KMS-11 (cell line): Measurements from ENCODE around the gene FDXACB1.

Experiments
- H2AFZ ChIP-seq: fragments of 200-600 bp; sonication (generic); 2 replicates; pipeline ENCODE4 v1.6.1; 2016; ENCODE audit warnings: antibody characterized with exemption, mixed run types, low read depth
- H3K27ac ChIP-seq: fragments of 200-600 bp; sonication (generic); 2 replicates; pipeline ENCODE4 v1.6.1; 2016; ENCODE audit warnings: mild to moderate bottlenecking, mixed run types
- H3K27me3 ChIP-seq: fragments of 200-600 bp; sonication (generic); 2 replicates; pipeline ENCODE4 v1.6.1; 2017; ENCODE audit warnings: mild to moderate bottlenecking, low read depth, mixed run types, moderate library complexity; ENCODE audit not compliant: insufficient read depth
- H3K36me3 ChIP-seq: fragments of 200-600 bp; sonication (generic); 2 replicates; pipeline ENCODE4 v1.6.1; 2017; ENCODE audit warnings: mild to moderate bottlenecking, mixed run types; ENCODE audit not compliant: insufficient read depth
- H3K4me1 ChIP-seq: fragments of 200-600 bp; sonication (generic); 2 replicates; pipeline ENCODE4 v1.6.1; 2016; ENCODE audit warnings: mild to moderate bottlenecking, low read depth, mixed run types; ENCODE audit not compliant: poor library complexity, severe bottlenecking
- H3K4me2 ChIP-seq: fragments of 200-600 bp; sonication (generic); 2 replicates; pipeline ENCODE4 v1.7.0; 2016; ENCODE audit warnings: mild to moderate bottlenecking, mixed run types
- H3K4me3 ChIP-seq: fragments of 200-600 bp; sonication (generic); IDR thresholded peaks from 2 replicates; pipeline ENCODE4 v1.6.1; 2017; ENCODE audit warnings: low read depth, low read length, mixed read lengths; ENCODE audit not compliant: insufficient read depth
- H3K79me2 ChIP-seq: fragments of 200-600 bp; sonication (generic); 2 replicates; pipeline ENCODE4 v1.6.1; 2016; ENCODE audit warnings: low read depth, mixed run types; ENCODE audit not compliant: insufficient read depth
- H3K9ac ChIP-seq: fragments of 200-600 bp; sonication (generic); 2 replicates; pipeline ENCODE4 v1.6.1; 2016; ENCODE audit warnings: mild to moderate bottlenecking, mixed run types
- H4K20me1 ChIP-seq: fragments of 200-600 bp; sonication (generic); 2 replicates; pipeline ENCODE4 v1.6.1; 2016; ENCODE audit warnings: mild to moderate bottlenecking, mixed run types; ENCODE audit not compliant: insufficient read depth
- CTCF ChIP-seq: fragments of 200-600 bp; sonication (generic); conservative IDR thresholded peaks from 2 replicates; pipeline ENCODE4 v1.6.1; 2017; ENCODE audit warnings: low read depth, mild to moderate bottlenecking, antibody characterized with exemption, low read length, moderate library complexity, mixed read lengths

Gene FDXACB1

GRCh38 chr11:111911563-111912401, 32.8 kb upstream of the FDXACB1 start, which contains the start of gene CRYAB:
CRYAB (minus strand) TSS chr11:111911770; CDS start chr11:111911724, 46 bp downstream.
- Histone ChIP-seq H2AFZ (no peak within 1 kb of the TSS), H3K4me1 (no peaks in the 10 kb centered on the region), H4K20me1 (no peaks in the 10 kb centered on the region), H3K4me3 (no peak within 1 kb of the TSS), H3K27ac (no peak within 1 kb of the TSS), H3K27me3 (no peaks in the 10 kb centered on the region), H3K9ac (no peak within 1 kb of the TSS), H3K4me2 (no peak within 1 kb of the TSS), H3K79me2 (no peaks in the 10 kb centered on the region), H3K36me3 (no peaks in the 10 kb centered on the region)
- no peak for TF ChIP-seq CTCF

- no peak for TF ChIP-seq CTCF
- Histone ChIP-seq H3K36me3 (no peaks in the 10 kb centered on the region), H3K4me3 (no peak overlapping the region), H3K4me2 (no peak overlapping the region), H2AFZ (no peak overlapping the region), H3K9ac (no peak overlapping the region), H3K4me1 (no peaks in the 10 kb centered on the region), H4K20me1 (no peaks in the 10 kb centered on the region), H3K27me3 (no peaks in the 10 kb centered on the region), H3K27ac (no peak overlapping the region), H3K79me2 (no peaks in the 10 kb centered on the region)
Observed at GRCh38 chr11:111910676-111911562, 32.0 kb upstream of the FDXACB1 start.

GRCh38 chr11:111909378-111909777, 30.4 kb upstream of the FDXACB1 start:
- H2AFZ ChIP-seq: no peak overlapping the region

More at GRCh38 chr11:111909378-111909777, 30.4 kb upstream of the FDXACB1 start:
- no peaks in the 10 kb centered on the region for H4K20me1 ChIP-seq
- no peaks in the 10 kb centered on the region for H3K4me1 ChIP-seq
- no peak for TF ChIP-seq CTCF
- no peak overlapping the region for H3K27ac ChIP-seq
- H3K4me2 ChIP-seq: no peak overlapping the region
- no peak overlapping the region for H3K9ac ChIP-seq
- no peaks in the 10 kb centered on the region for H3K36me3 ChIP-seq
- H3K4me3 ChIP-seq: no peak overlapping the region
- H3K27me3 ChIP-seq: no peaks in the 10 kb centered on the region
- no peaks in the 10 kb centered on the region for H3K79me2 ChIP-seq
